GM18861 (cell line): ENCODE measurements around the gene CMTM4.

Source experiments
- ATAC-seq: cut with Tn5 transposase; IDR thresholded peaks from one replicate; pipeline ENCODE4 v1.9.1; 2021; ENCODE audit not compliant: unreplicated experiment

Gene CMTM4

GRCh38 chr16:66696669-66697630, at the start of gene CMTM4:
Gene CMTM4, minus strand, starts transcription at chr16:66696743. Its CDS starts 218 bp downstream, at chr16:66696525.
- ATAC-seq = peak; percentile 73

GRCh38 chr16:66746048-66746447, 49.5 kb upstream of the CMTM4 start:
- ATAC-seq = no peak

- ATAC-seq = no peak
These were observed 45.6 kb upstream of the CMTM4 start for GRCh38 chr16:66741950-66742808.

GRCh38 chr16:66741169-66741900, 44.8 kb upstream of the CMTM4 start:
- no peak for ATAC-seq

GRCh38 chr16:66740533-66740932, 44.0 kb upstream of the CMTM4 start:
- ATAC-seq = no peak

GRCh38 chr16:66740010-66740409, 43.5 kb upstream of the CMTM4 start:
- no peak for ATAC-seq

- no peak for ATAC-seq
These were observed 39.3 kb upstream of the CMTM4 start for GRCh38 chr16:66735891-66736290.

- no peak for ATAC-seq
These were observed 34.6 kb upstream of the CMTM4 start for GRCh38 chr16:66731101-66731500.

GRCh38 chr16:66728804-66729203, 32.3 kb upstream of the CMTM4 start:
- ATAC-seq = no peak

- ATAC-seq = no peak
These were observed 31.7 kb upstream of the CMTM4 start for GRCh38 chr16:66728117-66728787.

GRCh38 chr16:66720766-66721165, 24.2 kb upstream of the CMTM4 start:
- ATAC-seq = no peak

- ATAC-seq = no peak
These were observed 22.7 kb upstream of the CMTM4 start for GRCh38 chr16:66719246-66719645.

GRCh38 chr16:66717776-66718175, 21.2 kb upstream of the CMTM4 start:
- no peak for ATAC-seq

- ATAC-seq = no peak
These were observed 20.7 kb upstream of the CMTM4 start for GRCh38 chr16:66717112-66717675.

GRCh38 chr16:66714654-66715307, 18.2 kb upstream of the CMTM4 start:
- ATAC-seq = no peak

GRCh38 chr16:66714062-66714461, 17.5 kb upstream of the CMTM4 start:
- no peak for ATAC-seq

GRCh38 chr16:66713076-66713475, 16.5 kb upstream of the CMTM4 start:
- no peak for ATAC-seq

GRCh38 chr16:66712512-66712911, 16.0 kb upstream of the CMTM4 start:
- no peak for ATAC-seq

- no peak for ATAC-seq
These were observed 15.0 kb upstream of the CMTM4 start for GRCh38 chr16:66711581-66711980.

GRCh38 chr16:66706506-66706880, 9.9 kb upstream of the CMTM4 start:
- no peak for ATAC-seq
